ENCODE data around the gene RCHY1.

DNA sequence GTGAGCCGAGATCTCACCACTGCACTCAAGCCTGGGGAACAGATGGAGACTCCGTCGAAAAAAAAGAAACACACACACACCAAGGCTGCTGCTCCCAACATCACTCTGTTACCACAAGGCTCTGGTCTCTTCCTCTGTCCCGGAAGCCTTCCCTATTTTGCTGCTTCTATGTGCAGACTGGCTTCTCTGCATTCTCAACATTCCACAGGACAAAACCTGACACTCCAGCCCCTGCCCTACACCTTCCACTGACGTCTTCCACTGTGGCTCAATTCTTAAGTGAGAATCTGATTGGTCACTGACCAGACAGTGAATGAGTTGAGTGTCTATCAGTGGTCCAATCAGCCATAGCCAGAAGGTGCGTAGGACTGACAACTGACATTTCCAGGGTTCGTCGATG, 47.6 kb upstream of the RCHY1 start:
- no peak for TF ChIP-seq POLR2A (IDR thresholded peaks at IDR 0.05)
- TF ChIP-seq, protein P1, sequence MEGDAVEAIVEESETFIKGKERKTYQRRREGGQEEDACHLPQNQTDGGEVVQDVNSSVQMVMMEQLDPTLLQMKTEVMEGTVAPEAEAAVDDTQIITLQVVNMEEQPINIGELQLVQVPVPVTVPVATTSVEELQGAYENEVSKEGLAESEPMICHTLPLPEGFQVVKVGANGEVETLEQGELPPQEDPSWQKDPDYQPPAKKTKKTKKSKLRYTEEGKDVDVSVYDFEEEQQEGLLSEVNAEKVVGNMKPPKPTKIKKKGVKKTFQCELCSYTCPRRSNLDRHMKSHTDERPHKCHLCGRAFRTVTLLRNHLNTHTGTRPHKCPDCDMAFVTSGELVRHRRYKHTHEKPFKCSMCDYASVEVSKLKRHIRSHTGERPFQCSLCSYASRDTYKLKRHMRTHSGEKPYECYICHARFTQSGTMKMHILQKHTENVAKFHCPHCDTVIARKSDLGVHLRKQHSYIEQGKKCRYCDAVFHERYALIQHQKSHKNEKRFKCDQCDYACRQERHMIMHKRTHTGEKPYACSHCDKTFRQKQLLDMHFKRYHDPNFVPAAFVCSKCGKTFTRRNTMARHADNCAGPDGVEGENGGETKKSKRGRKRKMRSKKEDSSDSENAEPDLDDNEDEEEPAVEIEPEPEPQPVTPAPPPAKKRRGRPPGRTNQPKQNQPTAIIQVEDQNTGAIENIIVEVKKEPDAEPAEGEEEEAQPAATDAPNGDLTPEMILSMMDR (IDR thresholded peaks at IDR 0.05): no peak
